Keratinocyte (primary cell): ENCODE results near the gene CDH16. TPM values are rescaled to one million over a fixed set of nuclear protein-coding genes. Genes with fewer than 3 reads are reported as not detected.

ENCODE experiments used
- DNase-seq: peaks from one replicate; pipeline ENCODE4 v3.0.0-alpha.2; 2011; ENCODE audit warnings: low read depth, missing footprints, low spot score
- FAIRE-seq: peaks from 2 replicates; lab custom pipeline; 2011; peaks lifted over from hg19 to GRCh38; lab: Jason Lieb, UNC
- H2AFZ ChIP-seq: 2 replicates; pipeline ENCODE4 v1.6.0; 2012; ENCODE audit warnings: low read length, control low read depth, inconsistent platforms; ENCODE audit not compliant: control insufficient read depth
- H3K27ac ChIP-seq: 2 replicates; pipeline ENCODE4 v1.5.1; 2011; ENCODE audit warnings: low read length; ENCODE audit not compliant: control insufficient read depth, insufficient read depth
- H3K27me3 ChIP-seq: 3 replicates; pipeline ENCODE4 v1.6.0; 2011; ENCODE audit warnings: low read length; ENCODE audit not compliant: control insufficient read depth, insufficient read depth; ENCODE audit errors: extremely low read depth
- H3K36me3 ChIP-seq, 2 experiments: 2 replicates in 1 of 2; 3 replicates in 1 of 2; pipeline ENCODE4 v1.5.1; 2011; ENCODE audit warnings: low read length in 2 of 2, mild to moderate bottlenecking in 1 of 2; ENCODE audit not compliant: control insufficient read depth in 2 of 2, insufficient read depth in 2 of 2; ENCODE audit errors: extremely low read depth in 1 of 2
- H3K4me1 ChIP-seq: 3 replicates; pipeline ENCODE4 v1.5.1; 2011; ENCODE audit warnings: low read length; ENCODE audit not compliant: control insufficient read depth, insufficient read depth; ENCODE audit errors: extremely low read depth
- H3K4me2 ChIP-seq: 3 replicates; pipeline ENCODE4 v1.6.0; 2011; ENCODE audit warnings: low read depth, low read length; ENCODE audit not compliant: control insufficient read depth, insufficient read depth; ENCODE audit errors: extremely low read depth
- H3K4me3 ChIP-seq, 3 experiments: fragments of 200-600 bp in 1 of 3; sonication (generic) in 1 of 3; 2 replicates in 2 of 3; 3 replicates in 1 of 3; pipeline ENCODE4 v1.5.1; 2011 to 2016; ENCODE audit warnings: low read length in 3 of 3, mild to moderate bottlenecking in 3 of 3, control low read depth in 2 of 3, inconsistent platforms in 1 of 3, low read depth in 1 of 3, mixed read lengths in 1 of 3, mixed run types in 1 of 3, moderate library complexity in 1 of 3; ENCODE audit not compliant: control insufficient read depth in 2 of 3, insufficient read depth in 2 of 3; ENCODE audit errors: extremely low read depth in 1 of 3
- H3K79me2 ChIP-seq: 2 replicates; pipeline ENCODE4 v1.6.0; 2012; ENCODE audit warnings: low read length; ENCODE audit not compliant: control insufficient read depth, insufficient read depth
- H3K9ac ChIP-seq: 3 replicates; pipeline ENCODE4 v1.6.0; 2011; ENCODE audit warnings: low read length; ENCODE audit not compliant: control insufficient read depth, insufficient read depth; ENCODE audit errors: extremely low read depth
- H3K9me1 ChIP-seq: 3 replicates; pipeline ENCODE4 v1.6.0; 2011; ENCODE audit warnings: low read length; ENCODE audit not compliant: control insufficient read depth, insufficient read depth; ENCODE audit errors: extremely low read depth
- H3K9me3 ChIP-seq: 2 replicates; pipeline ENCODE4 v1.5.1; 2012; ENCODE audit warnings: low read depth, low read length; ENCODE audit not compliant: control insufficient read depth
- H4K20me1 ChIP-seq: 3 replicates; pipeline ENCODE4 v1.6.0; 2011; ENCODE audit warnings: low read length; ENCODE audit not compliant: control insufficient read depth, insufficient read depth; ENCODE audit errors: extremely low read depth
- EZH2 ChIP-seq: IDR thresholded peaks from one replicate; pipeline ENCODE4 v1.6.1; 2012; ENCODE audit warnings: inconsistent platforms, mild to moderate bottlenecking, low read length, moderate library complexity
- dilution Hi-C: fragments of 300-500 bp; cut with MboI; formaldehyde crosslinking; loops from one replicate; pipeline ENCODE4 v1.7.0; 2020; ENCODE audit warnings: low sequenced_read_pairs; ENCODE audit not compliant: extremely low pct_ligation_motif_present
- polyA plus RNA-seq, 5 experiments: library from polyadenylated mRNA; depleted of rRNA in 3 of 5; stranded (reverse) in 3 of 5; stranded (forward) in 1 of 5; unstranded in 1 of 5; fragments of >200 nt; gene quantifications; 1 replicate in 1 of 5; 2 replicates in 3 of 5; 3 replicates in 1 of 5; pipeline versions ENCODE4 v1.2.1 to v1.2.3, GENCODE V29; 2011 to 2012; ENCODE audit warnings: missing spikeins in 2 of 5, low read depth in 1 of 5, low replicate concordance in 1 of 5
- TF ChIP-seq, protein P1 (sequence below), 3 experiments: IDR thresholded peaks in 1 of 3; conservative IDR thresholded peaks in 1 of 3; optimal IDR thresholded peaks in 1 of 3; 2 replicates in 2 of 3; 3 replicates in 1 of 3; pipeline versions ENCODE3 to v1.5.1; 2011; ENCODE audit warnings: low read length in 3 of 3, mild to moderate bottlenecking in 3 of 3, moderate library complexity in 2 of 3, control low read depth in 1 of 3, inconsistent platforms in 1 of 3; ENCODE audit not compliant: insufficient read depth in 2 of 3; ENCODE audit errors: extremely low read depth in 1 of 3

CDH16 gene
- polyA plus RNA-seq, 1 donor (not counting 4 experiments of a cell fraction or from before 2014, with no cell fraction given) = 0.45 TPM

DNA sequence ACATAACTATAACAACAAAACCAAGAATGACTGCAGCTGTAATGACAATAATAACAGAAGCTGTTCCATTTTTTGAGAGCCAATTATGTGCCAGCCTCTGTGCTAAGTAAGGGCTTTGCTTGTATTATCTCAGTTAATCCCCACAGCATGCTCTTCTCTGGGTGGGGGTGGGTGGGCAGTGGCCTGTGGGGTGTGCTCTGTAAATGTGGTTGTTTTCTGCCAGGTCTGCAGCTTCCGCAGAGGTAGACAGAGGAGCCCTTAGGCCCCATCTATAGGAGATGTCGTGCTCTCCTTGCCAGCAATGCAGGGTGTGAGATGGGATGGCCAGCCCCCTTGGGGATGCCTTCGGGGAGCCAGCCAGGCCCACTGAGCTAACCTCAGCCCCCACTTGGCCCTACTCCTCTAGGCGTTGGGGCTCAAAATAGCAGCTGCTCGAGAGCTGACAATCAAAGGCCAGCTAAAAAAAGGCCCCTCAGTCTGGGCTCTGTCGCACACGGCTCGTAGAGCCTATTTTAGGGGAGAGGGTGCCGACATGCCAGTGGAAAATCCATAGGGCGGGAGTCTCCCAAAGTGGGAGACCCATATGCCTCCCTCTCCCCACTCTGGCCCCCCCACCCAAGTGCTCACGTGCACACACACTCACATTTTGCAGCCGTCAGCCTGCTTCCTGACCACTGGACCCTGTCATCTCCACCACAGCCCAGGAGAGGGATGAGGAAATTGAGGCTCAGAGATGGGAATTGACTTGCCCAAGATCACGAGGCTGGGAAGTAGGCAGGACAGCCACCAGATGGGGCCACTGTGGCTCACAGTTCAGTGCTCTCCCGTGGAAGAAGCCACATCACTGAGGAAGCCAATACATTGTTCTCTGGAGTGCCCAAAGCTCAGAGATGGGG is 15.8 kb downstream of the CDH16 start:
- Histone ChIP-seq H3K27me3 (peaks cover 3% of the 10 kb centered on the region), H3K79me2 (no peaks in the 10 kb centered on the region), H3K4me2 (no peak overlapping the region), H3K4me1 (peaks cover 15% of the 10 kb centered on the region), H4K20me1 (no peaks in the 10 kb centered on the region), H3K9me3 (no peaks in the 10 kb centered on the region), H2AFZ (no peak overlapping the region), H3K9me1 (no peaks in the 10 kb centered on the region), H3K27ac (no peak overlapping the region), H3K4me3 (no peak overlapping the region), H3K9ac (no peak overlapping the region), H3K36me3 (no peaks in the 10 kb centered on the region)
- no peak for DNase-seq
- TF ChIP-seq EZH2 = no peak
- TF ChIP-seq, protein P1, sequence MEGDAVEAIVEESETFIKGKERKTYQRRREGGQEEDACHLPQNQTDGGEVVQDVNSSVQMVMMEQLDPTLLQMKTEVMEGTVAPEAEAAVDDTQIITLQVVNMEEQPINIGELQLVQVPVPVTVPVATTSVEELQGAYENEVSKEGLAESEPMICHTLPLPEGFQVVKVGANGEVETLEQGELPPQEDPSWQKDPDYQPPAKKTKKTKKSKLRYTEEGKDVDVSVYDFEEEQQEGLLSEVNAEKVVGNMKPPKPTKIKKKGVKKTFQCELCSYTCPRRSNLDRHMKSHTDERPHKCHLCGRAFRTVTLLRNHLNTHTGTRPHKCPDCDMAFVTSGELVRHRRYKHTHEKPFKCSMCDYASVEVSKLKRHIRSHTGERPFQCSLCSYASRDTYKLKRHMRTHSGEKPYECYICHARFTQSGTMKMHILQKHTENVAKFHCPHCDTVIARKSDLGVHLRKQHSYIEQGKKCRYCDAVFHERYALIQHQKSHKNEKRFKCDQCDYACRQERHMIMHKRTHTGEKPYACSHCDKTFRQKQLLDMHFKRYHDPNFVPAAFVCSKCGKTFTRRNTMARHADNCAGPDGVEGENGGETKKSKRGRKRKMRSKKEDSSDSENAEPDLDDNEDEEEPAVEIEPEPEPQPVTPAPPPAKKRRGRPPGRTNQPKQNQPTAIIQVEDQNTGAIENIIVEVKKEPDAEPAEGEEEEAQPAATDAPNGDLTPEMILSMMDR (optimal IDR thresholded peaks at IDR 0.05 in 1 of 3, IDR thresholded peaks at IDR 0.05 in 1 of 3, conservative IDR thresholded peaks at IDR 0.05 in 1 of 3; ENCODE audit: extremely low read depth in 1 of 3, insufficient read depth in 2 of 3, low read length in 3 of 3) = peak in 2 of 3 experiments; percentile 17 to 48
- dilution Hi-C loops = no loop called here
- no peak for FAIRE-seq

DNA sequence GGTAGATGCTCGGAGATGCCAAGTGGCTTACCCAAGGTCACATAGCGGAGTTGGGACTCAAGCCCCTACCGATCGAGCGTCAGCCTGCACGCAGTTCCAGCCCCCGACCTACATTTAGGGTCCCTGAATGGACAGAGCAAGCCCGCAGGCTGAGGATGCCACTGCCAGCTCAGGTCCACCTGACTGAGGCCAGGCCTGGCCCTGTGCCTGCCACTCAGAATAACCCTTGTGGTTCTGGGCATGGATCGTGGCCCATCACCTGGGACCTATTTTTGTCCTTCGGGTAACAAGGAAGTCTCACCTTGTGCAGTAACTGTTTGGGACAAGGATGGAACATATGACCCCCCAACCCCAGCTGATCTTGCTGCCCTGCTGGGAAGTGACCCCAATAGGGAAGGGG is 17.1 kb downstream of the CDH16 start:
- no peak overlapping the region for H3K27ac ChIP-seq
- dilution Hi-C loops = no loop called here
- H2AFZ ChIP-seq = no peak overlapping the region
- H3K4me1 ChIP-seq = peaks cover 20% of the 10 kb centered on the region
- H3K9ac ChIP-seq = no peak overlapping the region
- no peak overlapping the region for H3K4me3 ChIP-seq
- no peaks in the 10 kb centered on the region for H3K27me3 ChIP-seq
- H3K79me2 ChIP-seq = no peaks in the 10 kb centered on the region
- no peaks in the 10 kb centered on the region for H3K9me1 ChIP-seq
- TF ChIP-seq, protein P1 (optimal IDR thresholded peaks at IDR 0.05 in 1 of 3, IDR thresholded peaks at IDR 0.05 in 1 of 3, conservative IDR thresholded peaks at IDR 0.05 in 1 of 3; ENCODE audit: extremely low read depth in 1 of 3, insufficient read depth in 2 of 3, low read length in 3 of 3) = no peak
- no peak for TF ChIP-seq EZH2
- H3K36me3 ChIP-seq = no peaks in the 10 kb centered on the region
- FAIRE-seq (no peak), DNase-seq (no peak)
- H4K20me1 ChIP-seq = no peaks in the 10 kb centered on the region
- H3K4me2 ChIP-seq = no peak overlapping the region
- H3K9me3 ChIP-seq = no peaks in the 10 kb centered on the region
